Loucy (cell line): ENCODE results near the gene LATS2.

Experiments
- H2AFZ ChIP-seq: fragments of 200-600 bp; sonication (generic); 2 replicates; pipeline ENCODE4 v1.6.0; 2016; ENCODE audit warnings: antibody characterized with exemption, mild to moderate bottlenecking, low read length, moderate library complexity
- H3F3A ChIP-seq: fragments of 200-600 bp; 2 replicates; pipeline ENCODE4 v1.6.0; 2016; ENCODE audit warnings: antibody characterized with exemption, low read depth, mild to moderate bottlenecking
- H3K27me3 ChIP-seq: fragments of 200-600 bp; sonication (generic); 2 replicates; pipeline ENCODE4 v1.6.1; 2014; ENCODE audit warnings: low read length, mild to moderate bottlenecking; ENCODE audit not compliant: insufficient read depth, poor library complexity, severe bottlenecking
- H3K36me3 ChIP-seq: fragments of 200-600 bp; sonication (generic); 2 replicates; pipeline ENCODE4 v1.6.1; 2016; ENCODE audit warnings: low read length; ENCODE audit not compliant: insufficient read depth
- H3K4me1 ChIP-seq: fragments of 200-600 bp; sonication (generic); 2 replicates; pipeline ENCODE4 v1.5.1; 2014; ENCODE audit warnings: low read length, mild to moderate bottlenecking; ENCODE audit not compliant: insufficient read depth, poor library complexity, severe bottlenecking
- H3K4me2 ChIP-seq: fragments of 200-600 bp; sonication (generic); 2 replicates; pipeline ENCODE4 v1.6.0; 2014; ENCODE audit warnings: antibody characterized with exemption, low read length, low read depth, mild to moderate bottlenecking; ENCODE audit not compliant: poor library complexity, severe bottlenecking
- H3K4me3 ChIP-seq: fragments of 200-600 bp; sonication (generic); 2 replicates; pipeline ENCODE4 v1.5.1; 2014; ENCODE audit warnings: low read length, mild to moderate bottlenecking, mixed read lengths; ENCODE audit not compliant: poor library complexity, severe bottlenecking
- H3K79me2 ChIP-seq: fragments of 200-600 bp; sonication (generic); 2 replicates; pipeline ENCODE4 v1.6.1; 2014; ENCODE audit warnings: low read length; ENCODE audit not compliant: insufficient read depth
- H3K9ac ChIP-seq: fragments of 200-600 bp; sonication (generic); 2 replicates; pipeline ENCODE4 v1.6.0; 2014; ENCODE audit warnings: mild to moderate bottlenecking, low read depth, low read length, moderate library complexity; ENCODE audit not compliant: poor library complexity, severe bottlenecking
- H3K9me2 ChIP-seq: fragments of 200-600 bp; sonication (generic); replicated peaks from 2 replicates; pipeline ENCODE4 v1.6.1; 2016; ENCODE audit warnings: low read depth, low read length, mixed read lengths
- H3K9me3 ChIP-seq: fragments of 200-600 bp; sonication (generic); 2 replicates; pipeline ENCODE4 v1.6.1; 2014; ENCODE audit warnings: mild to moderate bottlenecking, antibody characterized with exemption, low read length, low read depth; ENCODE audit not compliant: insufficient read depth
- H4K20me1 ChIP-seq: fragments of 200-600 bp; sonication (generic); 2 replicates; pipeline ENCODE4 v1.6.0; 2014; ENCODE audit warnings: antibody characterized with exemption, low read length, mild to moderate bottlenecking; ENCODE audit not compliant: insufficient read depth, poor library complexity, severe bottlenecking
- EZH2phosphoT487 ChIP-seq: fragments of 200-600 bp; IDR thresholded peaks from 2 replicates; pipeline ENCODE4 v1.6.1; 2018; ENCODE audit warnings: antibody characterized with exemption, mild to moderate bottlenecking, moderate library complexity, borderline replicate concordance
- TF ChIP-seq, protein P1 (sequence below): fragments of 200-600 bp; sonication (generic); conservative IDR thresholded peaks from 2 replicates; pipeline ENCODE4 v1.5.1; 2014; ENCODE audit warnings: mild to moderate bottlenecking, antibody characterized with exemption, low read length

Gene LATS2

DNA sequence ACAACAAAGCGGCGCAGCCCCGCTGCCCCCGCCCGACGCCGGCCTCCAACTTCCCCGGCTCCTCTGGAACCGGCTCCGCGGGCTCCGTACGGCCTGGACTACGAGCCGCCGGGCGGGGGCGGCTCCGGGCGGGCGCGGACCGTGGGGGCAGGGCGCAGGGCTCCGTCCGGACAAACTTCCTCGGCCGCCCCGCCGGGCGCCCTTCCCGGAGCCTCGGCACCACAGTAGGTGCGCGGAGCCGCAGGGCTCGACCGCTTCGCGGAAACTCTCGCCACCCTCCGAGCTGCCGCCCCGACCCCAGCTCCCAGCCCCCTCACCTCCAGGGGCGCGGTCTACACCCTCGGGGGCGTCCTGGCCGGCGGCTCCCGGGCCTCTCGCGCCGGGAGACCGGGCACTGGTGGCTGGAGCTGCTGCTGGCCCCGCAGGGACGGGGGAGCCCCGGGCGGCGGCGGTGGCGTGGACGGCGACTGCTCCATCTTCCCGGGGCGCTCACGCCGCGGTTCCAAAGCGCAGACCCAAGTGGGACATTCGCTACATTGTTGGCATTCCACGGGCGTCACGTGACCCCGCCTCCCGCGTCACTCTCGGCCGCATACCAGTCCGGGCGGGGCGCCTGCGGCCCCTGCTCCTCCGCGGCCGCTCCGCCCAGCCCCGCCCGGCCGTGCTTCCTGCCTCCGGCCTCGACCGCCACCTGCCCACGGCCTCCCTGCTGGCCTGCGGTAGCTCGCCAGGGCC, at the start of gene LATS2:
TSS of gene LATS2 (minus strand) at position 558 of the 735 bp plus-strand sequence. CDS start 15,560 bp downstream, outside the sequence.
- Histone ChIP-seq H3K4me3 (no peak within 1 kb of the TSS), H2AFZ (no peak within 1 kb of the TSS), H3K27me3 (no peaks in the 10 kb centered on the region), H3K36me3 (no peaks in the 10 kb centered on the region), H3K4me1 (no peaks in the 10 kb centered on the region), H3K4me2 (no peak within 1 kb of the TSS), H3K9ac (no peak within 1 kb of the TSS), H3F3A (no peaks in the 10 kb centered on the region), H4K20me1 (no peaks in the 10 kb centered on the region), H3K79me2 (no peaks in the 10 kb centered on the region), H3K9me2 (no peaks in the 10 kb centered on the region), H3K9me3 (no peaks in the 10 kb centered on the region)
- TF ChIP-seq EZH2phosphoT487 = no peak
- TF ChIP-seq, protein P1, sequence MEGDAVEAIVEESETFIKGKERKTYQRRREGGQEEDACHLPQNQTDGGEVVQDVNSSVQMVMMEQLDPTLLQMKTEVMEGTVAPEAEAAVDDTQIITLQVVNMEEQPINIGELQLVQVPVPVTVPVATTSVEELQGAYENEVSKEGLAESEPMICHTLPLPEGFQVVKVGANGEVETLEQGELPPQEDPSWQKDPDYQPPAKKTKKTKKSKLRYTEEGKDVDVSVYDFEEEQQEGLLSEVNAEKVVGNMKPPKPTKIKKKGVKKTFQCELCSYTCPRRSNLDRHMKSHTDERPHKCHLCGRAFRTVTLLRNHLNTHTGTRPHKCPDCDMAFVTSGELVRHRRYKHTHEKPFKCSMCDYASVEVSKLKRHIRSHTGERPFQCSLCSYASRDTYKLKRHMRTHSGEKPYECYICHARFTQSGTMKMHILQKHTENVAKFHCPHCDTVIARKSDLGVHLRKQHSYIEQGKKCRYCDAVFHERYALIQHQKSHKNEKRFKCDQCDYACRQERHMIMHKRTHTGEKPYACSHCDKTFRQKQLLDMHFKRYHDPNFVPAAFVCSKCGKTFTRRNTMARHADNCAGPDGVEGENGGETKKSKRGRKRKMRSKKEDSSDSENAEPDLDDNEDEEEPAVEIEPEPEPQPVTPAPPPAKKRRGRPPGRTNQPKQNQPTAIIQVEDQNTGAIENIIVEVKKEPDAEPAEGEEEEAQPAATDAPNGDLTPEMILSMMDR = no peak

DNA sequence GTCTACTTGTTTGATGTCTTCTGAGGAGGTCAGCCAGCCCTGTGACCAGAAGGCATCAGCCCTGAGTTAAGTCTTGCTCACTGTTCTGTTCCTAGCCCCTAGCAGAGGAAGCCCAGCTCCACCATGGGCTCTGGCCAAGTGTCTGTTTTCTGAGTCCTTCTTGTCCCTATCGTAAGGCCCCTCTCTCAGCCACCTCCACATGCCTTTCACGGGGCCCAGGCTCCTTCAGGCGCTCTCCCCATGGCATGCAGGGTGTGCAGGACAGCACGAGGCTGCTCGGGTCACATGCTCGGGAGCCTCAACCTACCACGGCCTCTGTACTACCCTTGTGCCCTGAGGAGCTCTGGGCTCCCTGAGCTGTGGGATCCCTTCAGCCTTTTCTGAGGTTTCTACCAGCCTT, 47.8 kb upstream of the LATS2 start:
- no peak overlapping the region for H3K9ac ChIP-seq
- H3K9me3 ChIP-seq = no peaks in the 10 kb centered on the region
- TF ChIP-seq, protein P1 = no peak
- H3K4me1 ChIP-seq = no peaks in the 10 kb centered on the region
- H3K36me3 ChIP-seq = no peaks in the 10 kb centered on the region
- no peak overlapping the region for H3K4me3 ChIP-seq
- H3F3A ChIP-seq = no peaks in the 10 kb centered on the region
- no peaks in the 10 kb centered on the region for H4K20me1 ChIP-seq
- 0 out of 2 replicates have a peak overlapping the region, but pooled peaks have one; percentile 19 for H2AFZ ChIP-seq
- H3K79me2 ChIP-seq = no peaks in the 10 kb centered on the region
- no peak overlapping the region for H3K4me2 ChIP-seq
- no peaks in the 10 kb centered on the region for H3K9me2 ChIP-seq
- H3K27me3 ChIP-seq = no peaks in the 10 kb centered on the region

DNA sequence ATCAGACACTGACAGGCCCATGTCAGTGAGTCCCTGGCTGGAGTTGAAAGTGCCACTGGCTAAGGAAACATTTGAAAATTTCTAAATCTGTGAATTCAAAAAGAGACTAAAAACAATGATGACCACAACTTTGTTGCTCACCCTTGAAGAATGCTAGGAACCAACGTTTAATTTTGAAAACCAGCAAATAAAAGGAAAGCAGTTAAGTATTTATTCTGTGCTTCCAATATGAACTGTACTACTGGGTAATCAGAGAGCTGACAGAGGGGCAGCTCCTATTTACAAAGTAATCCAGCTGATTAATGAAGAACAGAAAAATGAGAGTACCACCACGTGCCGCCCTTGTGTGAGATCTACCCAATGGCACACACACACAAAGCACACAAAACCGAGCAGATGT, 44.7 kb upstream of the LATS2 start:
- Histone ChIP-seq H3K9me2 (no peaks in the 10 kb centered on the region), H3F3A (no peaks in the 10 kb centered on the region), H3K9me3 (no peaks in the 10 kb centered on the region), H3K4me1 (no peaks in the 10 kb centered on the region), H2AFZ (no peak overlapping the region), H3K27me3 (no peaks in the 10 kb centered on the region), H3K79me2 (no peaks in the 10 kb centered on the region), H3K9ac (no peak overlapping the region), H3K4me2 (no peak overlapping the region), H3K4me3 (no peak overlapping the region), H3K36me3 (no peaks in the 10 kb centered on the region), H4K20me1 (no peaks in the 10 kb centered on the region)
- TF ChIP-seq EZH2phosphoT487 = no peak
- TF ChIP-seq, protein P1 = no peak
